22Rv1 (cell line): ENCODE measurements around the gene CCDC122.

ENCODE experiments used
- CTCF ChIP-seq: fragments of 450-650 bp; IDR thresholded peaks from 2 replicates; pipeline ENCODE4 v1.5.1; 2017; ENCODE audit warnings: mild to moderate bottlenecking
- ZFX ChIP-seq: fragments of 450-650 bp; IDR thresholded peaks from 2 replicates; pipeline ENCODE4 v1.6.1; 2017; ENCODE audit warnings: antibody characterized with exemption, borderline replicate concordance

- no peak for TF ChIP-seq CTCF
- no peak for TF ChIP-seq ZFX
These were observed 7.4 kb downstream of the CCDC122 start for GRCh38 chr13:43872181-43872580.
